Measurements from ENCODE around the gene PSD2.
A peak's percentile ranks its signal among the peaks of the same experiment; 100 is the strongest.

PSD2 gene

DNA sequence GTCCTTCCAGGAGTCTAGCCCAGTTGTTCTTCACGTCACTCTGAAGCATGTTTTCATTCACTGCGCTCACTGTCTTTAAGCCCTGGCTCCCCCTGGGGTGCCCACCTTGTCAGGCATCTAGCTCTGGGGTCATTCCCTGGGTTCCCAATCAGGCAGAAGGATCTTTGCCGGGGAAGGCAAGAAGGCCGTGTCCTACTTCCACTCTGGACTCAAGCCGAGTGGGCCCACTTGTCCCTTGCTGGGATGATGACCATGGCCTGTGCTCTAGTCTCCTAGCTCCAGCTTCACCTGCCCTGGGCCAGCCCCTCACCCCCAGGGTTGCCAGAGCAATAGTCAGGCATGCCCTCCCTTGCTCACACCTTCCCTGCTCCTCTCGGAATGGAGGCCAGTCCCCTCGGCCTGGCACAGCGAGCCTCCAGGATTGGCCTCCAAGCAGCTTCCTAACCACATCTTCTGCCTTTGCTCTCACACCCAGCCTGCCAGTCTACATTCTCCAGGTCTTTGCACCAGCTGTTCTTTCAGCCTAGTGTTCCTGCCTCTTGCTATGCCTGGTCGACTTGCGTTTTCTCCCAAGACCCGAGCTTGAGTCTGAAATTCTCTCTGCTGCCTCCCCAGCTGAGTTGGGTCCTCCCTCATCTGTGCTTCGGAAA lies 32.2 kb upstream of the PSD2 start:
- no peak for DNase-seq (ENCODE audit: low spot score)

GRCh38 chr5:139763930-139764791 lies 31.4 kb upstream of the PSD2 start:
- DNase-seq (ENCODE audit: low spot score): peak; percentile 56

DNA sequence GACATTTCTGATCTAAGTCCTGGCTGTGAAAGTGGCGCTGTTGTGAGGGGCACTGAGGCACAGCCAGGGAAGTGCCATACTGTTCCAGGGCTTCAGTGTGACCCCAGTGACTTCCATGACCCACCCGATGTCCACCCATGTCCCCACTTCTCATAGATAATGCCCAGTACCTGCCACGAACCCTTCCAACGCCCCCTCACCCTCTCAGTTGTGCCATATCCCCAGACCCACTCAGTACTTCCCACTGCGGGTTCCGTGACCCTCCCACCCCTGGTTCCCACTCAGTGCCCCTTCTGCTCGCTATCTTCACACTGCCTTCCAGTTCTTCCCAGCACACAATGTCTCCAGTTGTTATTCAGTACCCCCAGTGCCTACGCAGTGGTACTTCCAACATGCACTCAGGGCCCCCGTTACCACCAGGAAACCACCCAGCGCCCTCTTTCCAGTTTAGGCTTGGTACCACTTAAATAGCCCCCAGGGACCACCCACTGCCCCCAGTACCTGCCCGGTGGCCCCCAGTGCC lies 30.7 kb upstream of the PSD2 start:
- DNase-seq (ENCODE audit: low spot score): no peak

DNA sequence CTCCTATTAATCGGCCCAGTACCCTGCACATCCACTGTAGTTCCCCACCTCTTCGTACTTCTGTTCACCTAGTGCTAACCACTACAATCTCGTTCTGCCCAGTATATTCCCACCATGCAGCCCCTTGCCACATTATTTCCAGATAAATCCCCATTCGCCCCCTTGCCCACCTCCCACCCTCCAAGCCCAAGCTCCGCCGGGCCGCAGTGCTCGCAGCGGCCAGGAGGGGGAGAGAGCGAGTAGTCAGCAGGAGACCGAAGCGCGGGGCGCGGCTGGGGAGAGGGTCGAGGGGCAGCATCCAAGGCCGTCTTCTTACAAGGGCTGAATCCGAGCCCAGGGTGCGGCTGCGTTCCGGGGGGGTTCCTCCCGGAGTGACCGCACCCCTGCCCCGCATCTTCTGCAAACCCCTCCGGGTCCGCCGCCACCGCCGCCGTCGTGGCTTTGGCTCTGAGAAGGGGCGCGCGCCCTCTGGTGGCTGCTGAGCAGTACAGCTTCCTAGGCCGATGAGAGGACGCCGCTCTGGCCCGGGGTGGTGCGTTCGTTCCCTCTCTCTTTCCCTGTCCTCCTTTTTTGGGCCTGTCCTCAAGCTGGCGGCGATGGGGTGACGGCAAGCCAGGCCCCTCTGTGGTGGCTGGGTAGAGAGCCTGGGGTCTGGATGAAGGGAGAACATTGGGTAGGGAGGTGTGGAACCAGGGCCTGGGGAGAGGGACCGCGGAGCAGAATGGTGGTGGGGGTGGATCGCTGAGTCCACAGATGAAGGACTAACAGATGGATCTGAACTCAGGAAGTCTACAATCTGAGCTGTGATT lies 30.0 kb upstream of the PSD2 start:
- peak; percentile 88 for DNase-seq (ENCODE audit: low spot score)

DNA sequence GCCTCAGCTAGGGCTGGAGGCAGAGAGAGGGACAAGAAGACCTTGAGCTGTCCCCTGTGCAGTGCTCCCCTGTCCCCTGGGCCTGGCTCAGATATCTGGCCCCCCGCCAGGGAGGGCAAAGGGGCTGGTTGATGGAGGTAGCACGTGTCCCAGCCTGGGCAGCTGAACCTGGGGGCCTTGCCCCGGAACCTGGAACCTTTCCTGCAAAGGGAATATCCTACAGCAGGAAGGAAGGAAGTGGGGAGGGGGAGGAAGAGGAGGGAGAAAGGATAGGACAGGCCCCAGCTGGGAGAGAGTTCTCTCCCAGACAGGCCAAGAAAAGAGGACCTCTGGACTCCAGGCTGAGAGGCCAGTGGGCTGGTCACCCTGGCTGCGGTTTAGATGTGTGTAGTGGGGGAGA lies 27.6 kb upstream of the PSD2 start:
- DNase-seq (ENCODE audit: low spot score): no peak

GRCh38 chr5:139768807-139769465 lies 26.7 kb upstream of the PSD2 start:
- DNase-seq (ENCODE audit: low spot score): no peak

DNA sequence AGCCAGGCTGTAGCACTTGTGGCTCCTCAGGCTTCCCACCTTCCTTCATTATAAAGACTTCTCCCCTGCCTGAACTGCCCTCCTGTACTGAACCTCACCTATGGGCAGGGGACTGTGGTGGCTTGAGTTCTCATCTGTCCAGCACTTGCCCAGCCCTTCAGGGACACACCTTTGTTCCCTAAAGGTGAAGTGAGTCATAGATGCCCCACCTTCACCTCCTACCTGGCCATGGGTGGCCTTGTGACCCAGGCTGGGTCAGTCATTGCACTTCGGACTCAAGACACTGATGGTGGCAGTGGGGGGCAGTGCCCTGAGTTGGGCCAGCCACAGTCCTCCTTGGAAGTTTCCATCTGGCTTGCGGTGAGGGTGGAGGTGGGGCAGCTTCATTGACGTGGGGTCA lies 26.1 kb upstream of the PSD2 start:
- no peak for DNase-seq (ENCODE audit: low spot score)

- no peak for DNase-seq (ENCODE audit: low spot score)
Measured at GRCh38 chr5:139770722-139771121, 24.9 kb upstream of the PSD2 start.

GRCh38 chr5:139772089-139772791 lies 23.4 kb upstream of the PSD2 start:
- DNase-seq (ENCODE audit: low spot score): no peak

DNA sequence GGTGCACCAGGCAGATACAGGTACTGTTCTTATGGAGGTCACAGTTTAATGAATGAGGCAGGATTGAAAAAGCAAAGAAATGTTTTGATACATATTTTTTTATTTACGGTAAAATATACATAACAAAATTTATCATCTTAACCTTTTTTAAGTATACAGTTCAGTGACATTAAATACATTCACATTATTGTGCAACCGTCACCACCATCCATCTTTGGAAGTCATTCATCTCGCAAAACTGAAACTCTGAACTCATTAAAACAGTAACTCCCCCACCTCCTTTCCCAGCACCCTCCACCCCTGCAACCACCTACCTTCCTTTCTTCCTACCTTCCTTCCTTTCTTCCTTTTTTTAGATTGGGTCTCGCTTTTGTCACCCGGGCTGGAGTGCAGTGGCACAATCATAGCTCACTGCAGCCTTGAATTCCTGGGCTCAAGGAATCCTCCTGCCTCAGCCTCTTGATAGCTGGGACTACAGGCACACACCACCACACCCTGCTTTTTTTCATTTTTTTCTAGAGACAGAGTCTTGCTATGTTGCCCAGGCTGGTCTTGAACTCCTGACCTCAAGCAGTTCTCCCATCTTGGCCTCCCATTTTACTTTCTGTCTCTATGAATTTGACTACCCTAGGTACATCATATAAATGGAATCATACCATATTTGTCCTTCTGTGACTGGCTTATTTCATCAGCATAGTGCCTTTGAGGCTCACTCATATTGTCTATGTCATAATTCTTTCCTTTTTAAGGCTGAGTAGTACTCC lies 22.5 kb upstream of the PSD2 start:
- DNase-seq (ENCODE audit: low spot score): no peak

DNA sequence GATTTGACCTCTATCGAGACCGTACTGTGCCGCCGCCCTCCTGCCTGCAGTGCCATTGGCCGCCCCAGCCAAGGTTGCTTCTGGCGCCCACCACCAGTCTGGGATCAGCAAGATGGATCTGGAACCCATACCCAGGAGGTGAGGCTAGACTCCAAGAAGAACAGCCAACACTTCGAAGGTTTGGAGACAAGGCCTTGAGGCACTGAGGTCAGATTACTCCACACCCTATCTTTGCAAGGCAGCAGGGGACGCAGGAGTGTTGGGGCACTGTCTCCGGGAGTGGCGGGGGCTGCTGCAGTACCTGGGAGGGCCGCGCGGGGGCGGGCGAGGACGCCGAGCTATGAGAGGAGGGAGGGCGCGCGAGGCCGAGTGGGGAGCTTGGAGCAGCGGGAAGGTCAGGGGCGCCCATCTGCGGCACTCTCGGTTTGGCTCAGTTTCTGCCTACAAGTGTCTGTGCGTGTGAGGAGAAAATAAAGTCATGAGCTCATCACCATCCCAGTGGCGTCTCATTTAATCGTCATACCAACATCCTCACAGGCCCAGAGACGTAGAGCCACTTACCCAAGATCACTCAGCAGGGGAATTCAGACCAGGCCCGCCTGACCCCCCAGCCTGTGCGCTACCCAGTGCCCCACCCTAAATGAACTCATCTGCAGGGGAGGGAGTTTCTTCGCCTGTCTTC lies 20.5 kb upstream of the PSD2 start:
- DNase-seq (ENCODE audit: low spot score): peak; percentile 83

- DNase-seq (ENCODE audit: low spot score): no peak
Measured at GRCh38 chr5:139775872-139776271, 19.7 kb upstream of the PSD2 start.

DNA sequence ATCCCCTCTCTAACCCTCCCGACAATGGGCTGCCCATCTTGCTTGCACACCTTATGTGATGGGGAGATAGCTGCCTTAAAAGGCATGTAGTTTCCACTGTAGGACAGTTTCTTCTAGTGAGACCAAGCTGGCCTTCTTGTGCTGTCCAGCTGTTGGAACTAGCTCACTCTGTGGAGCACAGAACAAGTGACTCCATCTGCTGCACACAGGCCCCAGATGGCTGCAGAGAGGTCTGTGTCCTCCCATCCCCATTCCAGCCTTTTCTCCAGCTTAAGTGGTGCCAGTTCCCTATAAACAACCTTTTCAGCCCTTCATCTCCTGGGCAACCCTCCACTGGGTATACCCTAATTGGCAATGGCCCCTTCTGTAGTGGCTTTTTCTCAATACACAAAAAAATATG lies 18.7 kb upstream of the PSD2 start:
- no peak for DNase-seq (ENCODE audit: low spot score)

GRCh38 chr5:139783436-139783965 lies 12.1 kb upstream of the PSD2 start:
- DNase-seq (ENCODE audit: low spot score): no peak

DNA sequence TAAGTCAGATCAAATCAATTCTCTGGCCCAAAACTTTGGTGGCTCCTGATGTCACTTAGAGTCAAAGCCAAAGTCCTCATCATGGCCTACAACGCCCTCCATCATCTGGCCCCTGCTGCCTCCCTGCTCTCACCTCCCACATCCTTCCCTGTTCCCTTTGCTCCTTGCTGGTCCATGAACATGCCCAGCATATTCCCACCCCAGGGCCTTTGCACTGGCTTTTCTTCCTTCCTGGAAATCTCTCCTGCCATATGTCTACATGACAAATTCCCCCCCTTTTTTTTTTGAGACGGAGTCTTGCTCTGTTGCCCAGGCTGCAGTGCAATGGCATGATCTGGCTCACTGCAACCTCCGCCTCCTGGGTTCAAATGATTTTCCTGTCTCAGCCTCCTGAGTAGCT lies 11.1 kb upstream of the PSD2 start:
- DNase-seq (ENCODE audit: low spot score): no peak

DNA sequence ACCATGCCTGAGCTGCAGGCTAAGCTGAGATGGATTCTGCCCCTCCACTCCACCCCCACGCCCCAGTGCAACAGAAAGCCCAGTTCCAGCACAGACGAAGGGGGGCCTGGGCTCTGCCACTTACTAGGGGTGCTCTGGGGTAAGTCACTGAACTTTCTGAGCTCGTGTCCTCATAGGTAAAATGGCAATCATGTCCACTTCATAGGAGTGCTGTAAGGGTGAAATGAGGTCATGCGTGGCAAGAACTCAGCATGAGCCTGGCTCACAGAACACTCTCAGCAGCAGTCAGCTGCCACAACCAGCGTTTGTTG lies 8.4 kb upstream of the PSD2 start:
- no peak for DNase-seq (ENCODE audit: low spot score)

GRCh38 chr5:139787568-139788293 lies 7.9 kb upstream of the PSD2 start:
- DNase-seq (ENCODE audit: low spot score): peak; percentile 97

DNA sequence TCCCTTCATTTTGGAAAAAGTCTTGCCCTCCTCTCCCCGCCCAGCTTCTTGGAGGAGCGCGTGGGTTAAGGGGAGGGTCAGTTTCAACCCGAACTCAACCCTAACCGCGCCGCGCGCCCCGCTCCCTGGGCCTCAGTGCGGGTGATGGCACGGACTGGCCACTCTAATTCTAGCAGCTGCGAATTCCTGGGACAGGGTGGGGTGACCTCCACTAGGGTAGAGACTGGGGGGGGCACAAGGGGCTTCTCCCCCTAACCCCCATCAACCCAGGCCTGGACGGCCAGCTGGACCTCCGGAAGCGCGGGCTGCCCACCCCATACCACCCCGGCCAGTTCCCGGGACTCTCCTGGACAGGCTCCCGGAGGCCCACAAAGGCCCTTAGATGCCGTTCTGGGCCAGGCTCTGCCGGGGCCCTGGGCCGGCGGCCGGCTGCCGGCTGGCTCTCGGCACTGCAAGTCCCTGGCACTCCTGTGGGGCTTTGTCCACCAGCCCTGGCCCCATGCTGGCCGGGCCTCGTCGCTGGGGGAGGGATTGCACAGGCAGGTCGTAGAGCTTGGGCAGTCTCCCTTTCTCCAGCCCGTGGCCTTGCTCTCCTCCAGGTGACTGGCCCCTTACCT lies 7.2 kb upstream of the PSD2 start:
- DNase-seq (ENCODE audit: low spot score): peak; percentile 59

All from AG08396 (cell line).